H1 (cell line): ENCODE measurements around the gene PRKN. TPM values are rescaled to one million over a fixed set of nuclear protein-coding genes. Genes with fewer than 3 reads are reported as not detected.

ENCODE experiments used
- CTCF ChIA-PET: fragments of 300-600 bp; sonication (Branson Sonifier 250); formaldehyde crosslinking; loops from one replicate; lab custom pipeline; 2021; ENCODE audit not compliant: partially characterized antibody; lab: Charles Lee
- POLR2A ChIA-PET: fragments of 300-600 bp; sonication (Branson Sonifier 250); formaldehyde crosslinking; loops from one replicate; lab custom pipeline; 2021; ENCODE audit warnings: inconsistent platforms; ENCODE audit not compliant: partially characterized antibody; lab: Charles Lee
- DNase-seq, 2 experiments: peaks; one replicate each; pipeline versions ENCODE4 v3.0.0 to v3.0.0-alpha.2; 2010 to 2022; ENCODE audit warnings: low spot score in 2 of 2, low read depth in 1 of 2, mixed read lengths in 1 of 2
- FAIRE-seq: peaks from 2 replicates; lab custom pipeline; 2011; peaks lifted over from hg19 to GRCh38; lab: Jason Lieb, UNC
- H2AFZ ChIP-seq: 2 replicates; pipeline ENCODE4 v1.8.1; 2012; ENCODE audit warnings: low read length, inconsistent platforms
- H2AK5ac ChIP-seq: 2 replicates; pipeline ENCODE4 v1.6.1; 2013; ENCODE audit warnings: low read depth, low read length
- H2BK120ac ChIP-seq: replicated peaks from 2 replicates; pipeline ENCODE3; 2013; ENCODE audit warnings: low read depth, low read length, inconsistent platforms
- H2BK12ac ChIP-seq: 2 replicates; pipeline ENCODE4 v1.6.1; 2013; ENCODE audit warnings: low read depth, low read length
- H2BK15ac ChIP-seq: 2 replicates; pipeline ENCODE4 v1.6.1; 2013; ENCODE audit warnings: low read length
- H2BK20ac ChIP-seq: 2 replicates; pipeline ENCODE4 v1.6.1; 2013; ENCODE audit warnings: low read length
- H2BK5ac ChIP-seq: 2 replicates; pipeline ENCODE4 v1.6.1; 2013; ENCODE audit warnings: low read depth, low read length
- H3K14ac ChIP-seq: 2 replicates; pipeline ENCODE4 v1.6.1; 2013; ENCODE audit warnings: inconsistent platforms; ENCODE audit not compliant: insufficient read length
- H3K18ac ChIP-seq: 2 replicates; pipeline ENCODE4 v1.6.1; 2013; ENCODE audit warnings: low read length; ENCODE audit errors: extremely low read depth
- H3K23ac ChIP-seq: 2 replicates; pipeline ENCODE4 v1.6.1; 2013; ENCODE audit warnings: inconsistent platforms; ENCODE audit not compliant: insufficient read length
- H3K23me2 ChIP-seq: 2 replicates; pipeline ENCODE4 v1.6.1; 2013; ENCODE audit warnings: low read depth, low read length
- H3K27ac ChIP-seq: 2 replicates; pipeline ENCODE4 v1.6.1; 2011; ENCODE audit warnings: low read depth, low read length, inconsistent platforms
- H3K27me3 ChIP-seq, 4 experiments: replicated peaks in 1 of 4; 1 replicate in 1 of 4; 2 replicates in 3 of 4; pipeline versions ENCODE4 v1.6.1 to v1.8.1; 2011 to 2013; ENCODE audit warnings: low read length in 3 of 4, mild to moderate bottlenecking in 3 of 4, inconsistent platforms in 2 of 4, mixed read lengths in 2 of 4, moderate library complexity in 1 of 4; ENCODE audit not compliant: control insufficient read depth in 3 of 4, insufficient read depth in 3 of 4; ENCODE audit errors: extremely low read depth in 1 of 4
- H3K36me3 ChIP-seq, 4 experiments: 2 replicates each; pipeline versions ENCODE4 v1.6.1 to v1.8.1; 2011 to 2013; ENCODE audit warnings: mild to moderate bottlenecking in 4 of 4, low read length in 3 of 4, moderate library complexity in 2 of 4, control low read depth in 1 of 4, inconsistent platforms in 1 of 4; ENCODE audit not compliant: insufficient read depth in 4 of 4, control insufficient read depth in 2 of 4
- H3K4ac ChIP-seq: replicated peaks from 2 replicates; pipeline ENCODE3; 2013; ENCODE audit warnings: low read length, low read depth, mixed read lengths, inconsistent platforms; ENCODE audit not compliant: insufficient read length
- H3K4me1 ChIP-seq, 4 experiments: replicated peaks in 1 of 4; 1 replicate in 1 of 4; 2 replicates in 3 of 4; pipeline versions ENCODE4 v1.6.1 to v1.8.1; 2011 to 2013; ENCODE audit warnings: low read length in 3 of 4, inconsistent platforms in 2 of 4, mixed read lengths in 1 of 4; ENCODE audit not compliant: insufficient read depth in 4 of 4, control insufficient read depth in 3 of 4
- H3K4me2 ChIP-seq, 2 experiments: 2 replicates each; pipeline versions ENCODE4 v1.6.1 to v1.8.1; 2011 to 2013; ENCODE audit warnings: low read depth in 2 of 2, low read length in 2 of 2, control low read depth in 1 of 2, inconsistent platforms in 1 of 2, mild to moderate bottlenecking in 1 of 2; ENCODE audit not compliant: insufficient read depth in 1 of 2
- H3K4me3 ChIP-seq, 4 experiments: fragments of 200-600, 300-600 bp in 1 of 4; sonication (generic), shearing (Covaris generic), sonication (Bioruptor Twin) in 1 of 4; 2 replicates each; pipeline versions ENCODE4 v1.5.1 to v1.8.1; 2011 to 2016; ENCODE audit warnings: low read length in 4 of 4, low read depth in 3 of 4, control low read depth in 2 of 4, inconsistent platforms in 2 of 4, mild to moderate bottlenecking in 2 of 4, mixed read lengths in 1 of 4, moderate library complexity in 1 of 4; ENCODE audit not compliant: insufficient read depth in 2 of 4; ENCODE audit errors: extremely low read depth in 1 of 4
- H3K56ac ChIP-seq: replicated peaks from 2 replicates; pipeline ENCODE3; 2013; ENCODE audit warnings: low read depth, mild to moderate bottlenecking, mixed read lengths, low read length, inconsistent platforms; ENCODE audit not compliant: insufficient read length
- H3K79me1 ChIP-seq: 2 replicates; pipeline ENCODE4 v1.6.1; 2013; ENCODE audit warnings: low read depth, low read length, control low read depth
- H3K79me2 ChIP-seq, 2 experiments: 2 replicates each; pipeline versions ENCODE4 v1.6.1 to v1.8.1; 2012 to 2013; ENCODE audit warnings: low read length in 2 of 2, mild to moderate bottlenecking in 2 of 2, inconsistent platforms in 1 of 2; ENCODE audit not compliant: insufficient read depth in 2 of 2, control insufficient read depth in 1 of 2
- H3K9ac ChIP-seq, 4 experiments: replicated peaks in 1 of 4; 1 replicate in 1 of 4; 2 replicates in 3 of 4; pipeline versions ENCODE4 v1.6.1 to v1.8.1; 2011 to 2013; ENCODE audit warnings: low read depth in 3 of 4, low read length in 3 of 4, control low read depth in 2 of 4, mild to moderate bottlenecking in 2 of 4, moderate library complexity in 2 of 4, inconsistent platforms in 1 of 4; ENCODE audit errors: extremely low read depth in 1 of 4
- H3K9me3 ChIP-seq, 2 experiments: 2 replicates each; pipeline versions ENCODE4 v1.6.1 to v1.8.1; 2012 to 2013; ENCODE audit warnings: mild to moderate bottlenecking in 2 of 2, moderate library complexity in 2 of 2, control low read depth in 1 of 2, inconsistent platforms in 1 of 2, low read depth in 1 of 2, low read length in 1 of 2, mixed read lengths in 1 of 2; ENCODE audit not compliant: insufficient read depth in 2 of 2
- H4K20me1 ChIP-seq, 2 experiments: replicated peaks in 1 of 2; 2 replicates each; pipeline versions ENCODE3 to v1.8.1; 2011 to 2013; ENCODE audit warnings: inconsistent platforms in 2 of 2, low read length in 2 of 2, mild to moderate bottlenecking in 1 of 2; ENCODE audit not compliant: insufficient read depth in 2 of 2, control insufficient read depth in 1 of 2
- H4K5ac ChIP-seq: 2 replicates; pipeline ENCODE4 v1.6.1; 2013; ENCODE audit warnings: low read length, low read depth, mixed read lengths, inconsistent platforms; ENCODE audit not compliant: insufficient read length
- H4K8ac ChIP-seq: 2 replicates; pipeline ENCODE4 v1.8.0; 2013; ENCODE audit warnings: mild to moderate bottlenecking, moderate library complexity, low read length, inconsistent platforms; ENCODE audit not compliant: insufficient read depth; ENCODE audit errors: extremely low read depth
- H4K91ac ChIP-seq: replicated peaks from 2 replicates; pipeline ENCODE3; 2013; ENCODE audit warnings: low read length, mixed read lengths, inconsistent platforms; ENCODE audit not compliant: insufficient read length
- POLR2AphosphoS5 ChIP-seq: IDR thresholded peaks from 2 replicates; pipeline ENCODE4 v1.6.1; 2011; ENCODE audit warnings: low read depth, low read length
- WGBS, 2 experiments: shearing (Covaris generic) in 1 of 2; methylation state at CpG; one replicate each; pipeline versions ENCODE4 v1.1.6 to v1.1.7; 2013 to 2015; ENCODE audit warnings: low lambda C conversion rate in 2 of 2, mixed read lengths in 2 of 2, inconsistent platforms in 1 of 2, low coverage in 1 of 2, missing lambda C conversion rate in 1 of 2; ENCODE audit not compliant: insufficient replicate concordance in 2 of 2, insufficient coverage in 1 of 2, insufficient read length in 1 of 2; ENCODE audit errors: extremely low coverage in 1 of 2, missing lambda C conversion rate in 1 of 2; 5-methylcytosine and 5-hydroxymethylcytosine counted together
- polyA plus RNA-seq, 7 experiments: library from polyadenylated mRNA; depleted of rRNA in 3 of 7; stranded (reverse) in 5 of 7; unstranded in 2 of 7; fragments of >200 nt in 5 of 7; fragments of 200-250 nt in 2 of 7; gene quantifications; 1 replicate in 5 of 7; 2 replicates in 1 of 7; 4 replicates in 1 of 7; pipeline versions ENCODE4 v1.2.1 to v1.2.3, GENCODE V29; 2011 to 2013; ENCODE audit warnings: missing spikeins in 2 of 7, mixed read lengths in 2 of 7
- total RNA-seq: library from RNA; stranded (reverse); fragmentation: NEBNext Ultra II Directional; extraction: Animal tissue kit (Norgen Biotek cat#: 25700); gene quantifications from 2 replicates; pipeline ENCODE4 v1.2.1, GENCODE V29; 2021

The PRKN gene
- total and polyA plus RNA-seq, 2 of the 8 experiments (the other 6 are each of a cell fraction or from before 2014, with no cell fraction given) = 0.13 to 0.29 TPM

GRCh38 chr6:162373868-162374267 is 353.7 kb downstream of the PRKN start:
- no peak overlapping the region for H4K8ac ChIP-seq
- CTCF ChIA-PET = interaction anchor here (0.6 kb wide), 1 partner anchor 13 kb away, joined by 3 read pairs; no protein-coding TSS in a partner anchor
- H3K18ac ChIP-seq = no peak overlapping the region
- no peak overlapping the region for H3K56ac ChIP-seq
- H4K5ac ChIP-seq = no peak overlapping the region
- no peak overlapping the region for H3K23ac ChIP-seq
- no peak overlapping the region for H2BK20ac ChIP-seq
- H3K36me3 ChIP-seq = no peaks in the 10 kb centered on the region
- H3K9ac ChIP-seq = no peak overlapping the region
- no peak for FAIRE-seq
- no peak overlapping the region for H3K4me2 ChIP-seq
- peaks cover 0 to 5% (median 0%) of the 10 kb centered on the region in 4 experiments; a peak in 2 of 7 replicates for H3K4me1 ChIP-seq
- no peak overlapping the region for H4K91ac ChIP-seq
- H4K20me1 ChIP-seq = no peaks in the 10 kb centered on the region
- no peaks in the 10 kb centered on the region for H3K27me3 ChIP-seq
- no peak for TF ChIP-seq POLR2AphosphoS5
- POLR2A ChIA-PET = no interaction called here
- no peaks in the 10 kb centered on the region for H3K9me3 ChIP-seq
- H3K79me1 ChIP-seq = no peaks in the 10 kb centered on the region
- no peak overlapping the region for H3K4me3 ChIP-seq
- H2BK15ac ChIP-seq = no peak overlapping the region
- H2BK12ac ChIP-seq = no peak overlapping the region
- H2BK120ac ChIP-seq = no peak overlapping the region
- no peak overlapping the region for H2BK5ac ChIP-seq
- H2AK5ac ChIP-seq = no peak overlapping the region
- 95% methylated on average over 2 of the region's 2 CpGs; no CpG with 5 or more reads in 1 of the 2 experiments for WGBS, 2 experiments
- H3K14ac ChIP-seq = no peak overlapping the region
- no peak overlapping the region for H3K4ac ChIP-seq
- H3K23me2 ChIP-seq = no peaks in the 10 kb centered on the region
- no peaks in the 10 kb centered on the region for H3K79me2 ChIP-seq
- H2AFZ ChIP-seq = no peak overlapping the region
- no peak overlapping the region for H3K27ac ChIP-seq
- DNase-seq = no peak
